Measurements from ENCODE around the gene R3HCC1L. TPM values are rescaled to one million over a fixed set of nuclear protein-coding genes. Genes with fewer than 3 reads are reported as not detected.

R3HCC1L gene
- total and polyA plus RNA-seq, 10 of the 15 experiments (the other 5 are each of a cell fraction or from before 2014, with no cell fraction given) = 11.3 to 20.3 (median 15.3) TPM

DNA sequence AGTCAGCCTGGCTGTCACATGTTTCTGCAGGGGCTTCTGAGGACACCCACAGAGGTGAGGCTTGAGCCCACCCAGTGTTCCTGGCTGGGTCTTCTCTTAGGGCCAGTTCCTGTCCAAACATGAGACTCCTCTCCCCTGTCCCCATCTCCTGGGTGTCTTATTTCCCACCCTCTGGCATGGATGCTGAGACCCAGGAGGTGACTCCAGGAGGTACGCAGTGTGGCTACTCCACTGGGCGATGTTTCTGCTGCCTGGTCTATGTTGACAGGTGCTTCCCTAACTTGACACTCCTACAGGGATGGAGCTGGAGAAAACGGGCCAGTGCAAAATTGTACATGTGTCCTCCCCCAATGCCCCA lies 159.8 kb downstream of the R3HCC1L start:
- Histone ChIP-seq H3K9ac (ENCODE audit: control insufficient read depth, insufficient read depth, low read length) (no peak overlapping the region), H3K36me3 (ENCODE audit: control insufficient read depth in 2 of 2, insufficient read depth in 2 of 2, low read length in 1 of 2) (no peaks in the 10 kb centered on the region), H3K79me2 (ENCODE audit: control insufficient read depth, insufficient read depth, low read length) (no peaks in the 10 kb centered on the region), H3K4me1 (ENCODE audit: control insufficient read depth, insufficient read depth, low read length) (no peaks in the 10 kb centered on the region), H3K4me3 (no peak overlapping the region), H3K27ac (ENCODE audit: control insufficient read depth, insufficient read depth) (no peak overlapping the region), H3K27me3 (replicated peaks in 1 of 2; ENCODE audit: control insufficient read depth in 2 of 2, insufficient read depth in 2 of 2, low read length in 1 of 2) (peaks cover 0 to 7% of the 10 kb centered on the region in 2 experiments; a peak in 2 of 4 replicates), H4K20me1 (ENCODE audit: control insufficient read depth, insufficient read depth) (no peaks in the 10 kb centered on the region), H3K4me2 (ENCODE audit: control insufficient read depth, insufficient read depth) (no peak overlapping the region), H2AFZ (ENCODE audit: control insufficient read depth, low read depth, low read length) (no peak overlapping the region), H3K9me3 (replicated peaks; ENCODE audit: control insufficient read depth, insufficient read depth, low read length) (no peaks in the 10 kb centered on the region)
- ChIA-PET POLR2A (no interaction called here), SMC1A (ENCODE audit: uncharacterized antibody, unreplicated experiment) (no interaction called here), CTCF (interaction anchor here (1.0 kb wide), 1 partner anchor 12 kb away, joined by 3 read pairs; no protein-coding TSS in a partner anchor), RAD21 (ENCODE audit: unreplicated experiment) (no interaction called here)
- intact Hi-C loops (cut with micrococcal nuclease; ENCODE audit: unreplicated experiment) (no loop called here), in situ Hi-C loops (cut with MboI) (no loop called here)
- DNase-seq (ENCODE audit: low read depth, low spot score) (no peak), FAIRE-seq (no peak), ATAC-seq (no peak)
- TF ChIP-seq TCF12 (IDR thresholded peaks at IDR 0.05; ENCODE audit: low read depth, low read length) (no peak), CEBPB (IDR thresholded peaks at IDR 0.05; ENCODE audit: borderline replicate concordance in 1 of 2, low read depth in 2 of 2, low read length in 2 of 2) (no peak), TCF7 (IDR thresholded peaks at IDR 0.05; ENCODE audit: borderline replicate concordance) (no peak), ZNF384 (IDR thresholded peaks at IDR 0.05; ENCODE audit: borderline replicate concordance, low read depth, low read length) (no peak)
- TF ChIP-seq, protein P1, sequence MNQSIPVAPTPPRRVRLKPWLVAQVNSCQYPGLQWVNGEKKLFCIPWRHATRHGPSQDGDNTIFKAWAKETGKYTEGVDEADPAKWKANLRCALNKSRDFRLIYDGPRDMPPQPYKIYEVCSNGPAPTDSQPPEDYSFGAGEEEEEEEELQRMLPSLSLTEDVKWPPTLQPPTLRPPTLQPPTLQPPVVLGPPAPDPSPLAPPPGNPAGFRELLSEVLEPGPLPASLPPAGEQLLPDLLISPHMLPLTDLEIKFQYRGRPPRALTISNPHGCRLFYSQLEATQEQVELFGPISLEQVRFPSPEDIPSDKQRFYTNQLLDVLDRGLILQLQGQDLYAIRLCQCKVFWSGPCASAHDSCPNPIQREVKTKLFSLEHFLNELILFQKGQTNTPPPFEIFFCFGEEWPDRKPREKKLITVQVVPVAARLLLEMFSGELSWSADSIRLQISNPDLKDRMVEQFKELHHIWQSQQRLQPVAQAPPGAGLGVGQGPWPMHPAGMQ (IDR thresholded peaks at IDR 0.05; ENCODE audit: borderline replicate concordance) = no peak
- TF ChIP-seq, protein P2, sequence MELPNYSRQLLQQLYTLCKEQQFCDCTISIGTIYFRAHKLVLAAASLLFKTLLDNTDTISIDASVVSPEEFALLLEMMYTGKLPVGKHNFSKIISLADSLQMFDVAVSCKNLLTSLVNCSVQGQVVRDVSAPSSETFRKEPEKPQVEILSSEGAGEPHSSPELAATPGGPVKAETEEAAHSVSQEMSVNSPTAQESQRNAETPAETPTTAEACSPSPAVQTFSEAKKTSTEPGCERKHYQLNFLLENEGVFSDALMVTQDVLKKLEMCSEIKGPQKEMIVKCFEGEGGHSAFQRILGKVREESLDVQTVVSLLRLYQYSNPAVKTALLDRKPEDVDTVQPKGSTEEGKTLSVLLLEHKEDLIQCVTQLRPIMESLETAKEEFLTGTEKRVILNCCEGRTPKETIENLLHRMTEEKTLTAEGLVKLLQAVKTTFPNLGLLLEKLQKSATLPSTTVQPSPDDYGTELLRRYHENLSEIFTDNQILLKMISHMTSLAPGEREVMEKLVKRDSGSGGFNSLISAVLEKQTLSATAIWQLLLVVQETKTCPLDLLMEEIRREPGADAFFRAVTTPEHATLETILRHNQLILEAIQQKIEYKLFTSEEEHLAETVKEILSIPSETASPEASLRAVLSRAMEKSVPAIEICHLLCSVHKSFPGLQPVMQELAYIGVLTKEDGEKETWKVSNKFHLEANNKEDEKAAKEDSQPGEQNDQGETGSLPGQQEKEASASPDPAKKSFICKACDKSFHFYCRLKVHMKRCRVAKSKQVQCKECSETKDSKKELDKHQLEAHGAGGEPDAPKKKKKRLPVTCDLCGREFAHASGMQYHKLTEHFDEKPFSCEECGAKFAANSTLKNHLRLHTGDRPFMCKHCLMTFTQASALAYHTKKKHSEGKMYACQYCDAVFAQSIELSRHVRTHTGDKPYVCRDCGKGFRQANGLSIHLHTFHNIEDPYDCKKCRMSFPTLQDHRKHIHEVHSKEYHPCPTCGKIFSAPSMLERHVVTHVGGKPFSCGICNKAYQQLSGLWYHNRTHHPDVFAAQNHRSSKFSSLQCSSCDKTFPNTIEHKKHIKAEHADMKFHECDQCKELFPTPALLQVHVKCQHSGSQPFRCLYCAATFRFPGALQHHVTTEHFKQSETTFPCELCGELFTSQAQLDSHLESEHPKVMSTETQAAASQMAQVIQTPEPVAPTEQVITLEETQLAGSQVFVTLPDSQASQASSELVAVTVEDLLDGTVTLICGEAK (IDR thresholded peaks at IDR 0.05; ENCODE audit: borderline replicate concordance) = no peak
- 39% methylated on average over 3 of the region's 3 CpGs for WGBS (ENCODE audit: insufficient coverage, insufficient replicate concordance, low lambda C conversion rate, missing lambda C conversion rate)
- BruUV-seq (replicated peaks) = no TSS peak

Other genes with a start within 250 kb of the R3HCC1L start
- not detected in 2 replicates for gene CRTAC1, start 104.0 kb upstream of the R3HCC1L start, total RNA-seq (2014; rRNA removed)
- gene CRTAC1, start 104.0 kb upstream of the R3HCC1L start, total RNA-seq (2014; rRNA removed; fragmentation: Illumina TruSeq; extraction: Trizol) = not detected in 2 replicates
- 0.10 TPM in 1 of 2 replicates, not detected in the other for gene CRTAC1, start 104.0 kb upstream of the R3HCC1L start, total RNA-seq (2021)
- not detected in 2 replicates for gene CRTAC1, start 104.0 kb upstream of the R3HCC1L start, polyA plus RNA-seq (2011; rRNA removed)
- gene CRTAC1, start 104.0 kb upstream of the R3HCC1L start, polyA plus RNA-seq (2014; fragmentation: Illumina TruSeq; extraction: Trizol) = not detected in 2 replicates
- not detected for gene CRTAC1, start 104.0 kb upstream of the R3HCC1L start, polyA plus RNA-seq (2014; fragmentation: Nextera tagmentation; extraction: Ambion mirVana)
- not detected in 2 replicates for gene CRTAC1, start 104.0 kb upstream of the R3HCC1L start, polyA plus RNA-seq (2014; rRNA removed)
- gene CRTAC1, start 104.0 kb upstream of the R3HCC1L start, polyA plus RNA-seq (2016; fragmentation: Nextera tagmentation; extraction: Ambion mirVana) = not detected
- gene LOXL4, start 133.5 kb downstream of the R3HCC1L start, total RNA-seq (2014; rRNA removed) = 0.05 TPM in 1 of 2 replicates, not detected in the other
- 0.04 and 0.05 TPM in 2 replicates for gene LOXL4, start 133.5 kb downstream of the R3HCC1L start, total RNA-seq (2014; rRNA removed; fragmentation: Illumina TruSeq; extraction: Trizol)
- not detected in 2 replicates for gene LOXL4, start 133.5 kb downstream of the R3HCC1L start, total RNA-seq (2021)
- gene LOXL4, start 133.5 kb downstream of the R3HCC1L start, polyA plus RNA-seq (2011; rRNA removed) = not detected in 2 replicates
- gene LOXL4, start 133.5 kb downstream of the R3HCC1L start, polyA plus RNA-seq (2014; fragmentation: Illumina TruSeq; extraction: Trizol) = 0.08 and 0.10 TPM in 2 replicates
- under 1 TPM; 0.02 to 0.08 TPM for gene LOXL4, start 133.5 kb downstream of the R3HCC1L start, polyA plus RNA-seq (2014; fragmentation: Nextera tagmentation; extraction: Ambion mirVana)
- gene LOXL4, start 133.5 kb downstream of the R3HCC1L start, polyA plus RNA-seq (2014; rRNA removed) = 0.03 and 0.05 TPM in 2 replicates
- gene LOXL4, start 133.5 kb downstream of the R3HCC1L start, polyA plus RNA-seq (2016; fragmentation: Nextera tagmentation; extraction: Ambion mirVana) = under 1 TPM; 0.09 to 0.12 TPM